Non-pigmented ciliary epithelial cell (primary cell): ENCODE measurements around the gene TMEM181.
A peak's percentile ranks its signal among the peaks of the same experiment; 100 is the strongest.
"Not testable (repeated sequence)": the region's sequence is repeated elsewhere in the genome, so short reads cannot be mapped to it uniquely, and the experiment has no call there.

Experiments used
- DNase-seq: peaks from one replicate; pipeline ENCODE4 v3.0.0-alpha.2; 2010; ENCODE audit warnings: low read depth

Gene TMEM181

GRCh38 chr6:158621694-158622544 lies 62.0 kb downstream of the TMEM181 start:
- DNase-seq = no peak

DNA sequence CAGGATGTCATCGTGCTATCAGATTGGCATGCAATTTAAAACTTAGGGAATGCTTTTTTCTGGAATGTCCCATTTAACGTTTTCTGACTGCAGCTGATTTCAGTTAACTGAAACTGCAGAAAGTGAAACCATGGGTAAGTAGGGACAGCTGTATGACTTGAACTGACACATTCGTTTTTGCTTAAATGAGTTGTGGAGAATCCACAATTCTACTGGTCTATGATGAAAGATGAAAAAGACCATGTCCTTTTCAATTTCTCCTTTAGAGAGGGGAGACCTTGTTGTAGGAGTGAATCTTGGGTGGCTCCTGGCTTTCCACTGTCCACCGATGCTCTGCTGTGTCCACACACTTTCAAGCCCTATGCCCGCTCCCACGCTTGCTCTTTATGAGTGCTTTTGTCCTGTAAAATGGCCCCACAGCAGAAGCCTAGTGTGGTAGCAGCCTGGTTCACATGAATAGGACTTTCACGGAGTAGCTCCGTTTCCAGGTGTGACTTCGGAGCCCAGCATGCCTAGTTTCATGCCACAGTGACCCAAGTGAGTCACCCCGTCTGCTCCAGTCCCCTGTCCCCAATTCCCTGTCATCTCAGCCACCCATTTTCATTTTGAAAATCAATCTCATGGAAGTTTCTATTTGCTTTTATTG lies 62.8 kb downstream of the TMEM181 start:
- DNase-seq = no peak

DNA sequence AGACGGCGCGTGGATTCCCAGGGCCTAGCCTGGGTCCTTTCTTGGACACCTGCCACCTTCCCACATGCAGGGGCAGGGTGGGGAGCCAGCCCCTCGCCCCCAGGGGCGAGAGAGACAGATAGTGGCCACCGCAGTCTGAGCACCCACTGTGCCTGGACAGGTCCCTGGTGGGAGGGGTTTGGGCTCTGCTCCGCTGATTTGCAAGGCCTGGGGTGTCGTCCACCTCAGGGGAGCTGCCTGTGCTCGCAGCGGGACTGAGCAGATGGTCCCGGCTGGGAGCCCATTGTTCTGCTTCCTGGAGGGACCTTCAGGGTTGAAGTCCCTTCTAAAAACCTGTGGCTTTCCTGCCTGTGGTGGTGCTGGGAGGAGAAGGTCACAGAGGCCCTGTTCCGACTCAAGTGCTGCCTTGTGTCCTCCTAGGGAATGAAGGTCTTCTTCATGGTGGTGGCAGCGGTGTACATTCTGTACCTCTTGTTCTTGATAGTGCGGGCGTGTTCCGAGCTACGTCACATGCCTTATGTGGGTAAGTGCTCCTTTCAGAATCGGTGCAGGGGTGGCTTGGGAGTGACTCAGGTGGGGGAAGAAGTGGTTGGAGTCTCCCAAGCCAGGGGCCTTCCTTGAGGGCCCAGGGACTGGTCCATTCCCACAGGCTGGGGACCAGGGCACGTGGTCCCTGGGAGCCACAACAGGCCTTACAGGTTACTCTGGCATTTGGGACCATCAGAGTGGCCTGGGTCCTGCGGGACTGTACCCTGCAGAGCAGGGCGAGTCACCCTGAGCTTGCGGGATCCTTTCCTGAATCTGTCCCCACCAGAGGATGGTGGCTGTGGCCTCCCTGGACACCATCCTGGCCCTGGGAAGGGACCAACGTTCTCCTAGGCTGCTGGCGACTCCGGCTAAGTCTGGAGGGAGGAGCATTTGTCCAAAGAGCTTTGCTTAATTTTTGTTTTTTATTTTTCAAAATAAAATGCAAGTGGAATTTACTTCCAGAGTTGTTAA lies 65.1 kb downstream of the TMEM181 start:
- DNase-seq = no peak

GRCh38 chr6:158625881-158626305 lies 66.0 kb downstream of the TMEM181 start:
- no peak for DNase-seq

DNA sequence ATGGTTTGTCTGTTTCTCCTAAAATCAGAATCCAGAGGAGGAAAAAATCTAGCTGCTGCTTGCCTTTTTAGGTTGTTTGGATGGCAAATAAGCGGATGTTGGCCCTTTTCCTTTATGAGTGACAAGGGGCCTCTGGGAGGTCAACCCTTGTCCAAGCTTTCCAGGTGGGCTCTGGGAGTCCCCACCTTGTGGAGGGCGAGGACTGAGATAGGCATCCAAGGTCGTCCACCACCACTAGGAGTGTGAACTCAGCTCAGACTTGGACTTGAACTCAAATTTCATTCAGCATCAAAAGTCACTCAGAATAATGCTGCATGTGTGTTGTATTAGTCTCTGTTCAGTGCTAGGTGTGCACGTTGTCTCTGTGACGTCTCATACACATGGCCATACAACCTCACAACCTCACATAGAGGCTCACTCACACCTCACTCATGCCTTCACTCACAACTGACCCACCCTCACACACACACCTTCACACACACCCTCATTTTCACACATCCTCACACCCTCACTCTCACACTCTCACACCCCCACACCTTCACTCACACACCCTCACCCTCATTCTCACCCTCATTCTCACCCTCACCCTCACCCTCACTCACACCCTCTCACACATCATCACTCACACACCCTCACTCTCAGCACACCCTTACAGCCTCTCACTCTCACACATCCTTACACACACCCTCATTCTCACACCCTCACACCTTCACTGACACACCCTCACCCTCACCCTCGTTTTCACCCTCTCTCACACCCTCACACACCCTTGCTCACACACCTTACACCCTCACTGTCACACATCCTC lies 66.7 kb downstream of the TMEM181 start:
- no peak for DNase-seq

- no peak for DNase-seq
These were observed 67.5 kb downstream of the TMEM181 start for GRCh38 chr6:158627168-158627939.

- no peak for DNase-seq
These were observed 68.0 kb downstream of the TMEM181 start for GRCh38 chr6:158627940-158628211.

- DNase-seq = no peak
These were observed 68.7 kb downstream of the TMEM181 start for GRCh38 chr6:158628542-158628941.

DNA sequence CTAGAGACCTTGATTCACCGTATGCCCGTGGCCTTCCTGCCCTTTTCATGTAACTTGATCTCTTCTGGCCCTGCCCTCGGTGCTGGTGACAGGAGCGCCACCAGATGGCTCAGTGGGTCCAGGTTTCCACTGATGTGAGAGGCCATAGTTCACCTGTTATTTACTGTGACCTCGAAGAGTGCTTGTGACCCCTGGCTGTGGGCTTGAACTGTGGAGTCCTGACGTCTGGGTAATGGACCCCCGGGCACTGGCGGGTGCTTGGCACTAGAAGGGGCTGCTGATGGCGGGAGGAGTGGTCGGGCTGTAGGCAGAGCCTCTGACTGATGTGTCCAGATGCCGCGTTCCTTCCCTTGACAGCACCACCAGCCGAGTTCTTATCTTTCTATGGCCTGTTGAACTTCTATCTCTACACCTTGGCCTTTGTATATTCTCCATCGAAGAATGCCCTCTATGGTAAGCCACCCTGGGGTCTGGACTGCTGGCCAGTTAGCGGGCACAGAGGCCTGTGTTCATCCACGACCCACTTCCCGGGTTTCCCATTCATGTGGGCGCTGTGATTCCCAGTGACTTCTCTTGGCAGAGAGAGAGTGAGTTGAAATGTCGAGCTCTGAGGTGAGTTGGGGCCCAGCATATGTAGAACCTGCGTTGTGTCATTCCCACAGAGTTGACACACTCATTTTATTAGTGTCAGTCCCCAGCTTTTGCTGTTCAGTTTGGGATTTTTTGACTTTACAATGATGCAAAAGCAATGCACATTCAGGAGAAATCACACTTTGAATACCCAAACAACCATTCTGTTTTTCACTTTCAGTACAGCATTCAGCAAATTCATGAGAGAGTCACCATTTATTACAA lies 69.7 kb downstream of the TMEM181 start:
- no peak for DNase-seq

- no peak for DNase-seq
These were observed 71.2 kb downstream of the TMEM181 start for GRCh38 chr6:158630938-158631616.

GRCh38 chr6:158631678-158632537 lies 72.0 kb downstream of the TMEM181 start:
- DNase-seq = peak; percentile 84

DNA sequence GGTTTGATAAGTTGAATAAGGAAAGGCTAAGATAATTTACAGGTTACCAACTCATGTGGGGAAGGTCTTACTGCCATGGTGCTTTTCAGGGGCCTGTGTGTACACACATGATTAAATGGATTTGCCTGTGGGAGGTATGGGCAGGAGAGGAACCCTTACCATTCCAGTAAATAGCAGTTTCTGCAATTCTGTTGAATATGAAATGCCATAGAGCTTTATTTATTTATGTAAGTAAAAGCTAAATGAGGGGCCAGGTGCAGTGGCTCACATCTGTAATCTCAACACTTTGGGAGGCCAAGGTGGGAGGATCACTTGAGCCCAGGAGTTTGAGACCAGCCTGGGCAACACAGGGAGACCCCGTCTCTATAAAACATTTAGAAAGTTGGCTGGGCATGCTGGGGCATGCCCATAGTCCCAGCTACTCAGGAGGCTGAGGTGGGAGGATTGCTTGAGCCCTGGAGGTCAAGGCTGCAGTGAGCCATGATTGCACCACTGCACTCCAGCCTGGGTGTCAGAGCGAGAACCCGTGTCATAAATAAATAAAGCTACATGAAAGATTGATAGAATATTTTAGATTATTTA lies 72.7 kb downstream of the TMEM181 start:
- not testable (repeated sequence) for DNase-seq

DNA sequence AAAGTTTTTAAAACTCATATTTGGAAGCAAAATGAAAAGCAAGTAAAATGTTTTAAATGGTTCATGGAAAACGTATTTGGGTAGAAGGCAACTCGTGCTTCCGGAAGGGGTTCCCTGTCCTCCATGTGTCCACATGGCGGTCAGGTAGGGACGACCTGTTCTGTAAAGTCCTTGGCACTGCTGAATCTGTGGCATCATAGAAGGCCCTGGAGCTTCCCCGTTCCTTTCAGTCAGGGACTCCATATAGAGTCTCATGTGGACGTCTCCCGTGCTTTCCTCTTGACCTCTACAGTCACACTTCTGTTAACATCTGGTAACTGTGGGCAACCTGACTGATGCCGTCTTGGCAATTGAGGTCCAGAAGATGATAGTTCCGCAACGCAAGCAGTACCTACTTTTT lies 73.2 kb downstream of the TMEM181 start:
- DNase-seq = no peak

DNA sequence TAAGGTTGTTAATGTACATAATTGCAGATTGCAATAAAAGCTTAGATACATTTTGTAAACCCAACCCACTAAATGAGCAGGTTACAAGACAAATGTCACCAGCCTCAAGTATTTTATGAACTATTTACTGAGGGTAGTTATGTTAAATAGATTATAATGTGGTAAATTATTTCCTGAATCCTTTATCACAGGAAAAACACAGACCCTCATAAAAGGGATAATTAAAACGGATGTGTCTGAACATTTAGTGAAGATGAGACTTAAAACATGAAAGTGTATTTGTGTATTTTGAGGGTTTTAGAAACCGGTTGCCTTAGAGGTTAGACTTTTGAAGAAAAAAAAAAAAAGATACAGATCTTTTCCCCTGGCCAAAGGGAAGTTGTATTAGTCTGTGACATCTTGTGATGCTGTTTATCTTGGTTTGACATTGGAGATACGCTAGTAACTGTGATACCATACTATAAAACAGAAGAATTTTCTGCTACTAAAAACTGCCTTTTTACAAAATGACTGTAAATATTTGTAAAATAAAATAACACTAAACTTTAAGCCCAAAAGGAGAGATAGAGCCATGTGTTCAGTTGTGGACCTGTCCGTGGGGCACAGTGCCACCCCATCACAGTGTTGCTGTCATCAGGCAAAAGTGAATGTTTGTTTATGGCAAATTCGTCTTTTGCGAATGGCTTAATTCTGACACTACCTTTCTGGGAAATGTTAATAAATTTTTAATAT lies 75.0 kb downstream of the TMEM181 start:
- DNase-seq = no peak

DNA sequence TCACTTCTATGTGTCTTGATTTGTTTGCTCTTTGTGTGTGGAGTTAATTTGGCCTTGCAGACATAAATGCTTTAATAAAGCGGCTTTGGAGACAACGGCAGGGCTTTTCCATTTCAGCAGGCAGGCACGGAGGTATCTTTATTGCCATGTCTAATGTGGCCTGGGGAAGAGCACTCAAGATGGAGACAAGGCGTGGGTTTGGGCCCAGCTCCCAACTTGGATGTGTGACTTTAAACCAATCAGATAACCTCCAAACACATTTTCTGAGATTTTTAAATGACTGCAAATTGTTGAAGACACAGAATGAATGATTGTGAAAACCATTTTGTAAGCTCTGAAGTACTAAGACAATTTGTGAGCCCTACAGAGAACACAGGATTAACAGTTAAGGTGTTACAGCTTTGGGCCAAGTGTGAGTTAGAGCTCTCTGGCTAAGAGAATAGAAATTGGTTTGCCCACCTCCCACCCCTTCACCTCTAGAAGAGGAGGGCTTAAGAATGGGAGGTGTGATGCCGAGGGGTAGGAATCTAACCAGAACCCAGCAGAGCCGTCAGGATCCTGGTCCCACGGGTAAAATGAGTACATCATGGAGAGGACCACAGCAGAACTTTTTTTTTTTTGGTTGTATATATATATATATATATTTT lies 75.7 kb downstream of the TMEM181 start:
- DNase-seq = no peak

DNA sequence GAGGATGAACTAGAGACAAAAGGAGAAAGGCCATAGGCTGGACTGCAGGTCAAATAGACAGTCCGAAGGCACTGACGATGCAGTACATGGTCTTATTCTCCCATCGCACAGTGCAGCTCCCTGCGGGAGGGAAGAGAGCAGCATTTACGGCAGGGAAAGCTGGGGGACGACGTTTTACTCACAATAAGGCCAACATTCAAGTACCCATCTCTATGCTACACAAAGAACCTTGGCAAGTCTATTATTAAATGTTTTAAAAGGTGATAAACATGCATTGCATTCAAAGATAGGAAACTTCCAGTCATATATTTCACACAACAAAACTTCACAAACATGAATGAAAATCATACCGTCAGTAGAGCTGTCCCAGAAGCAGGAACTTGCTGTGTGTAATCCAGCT lies 76.9 kb downstream of the TMEM181 start:
- DNase-seq = no peak
